ENCODE data around the gene RALGPS2.

RALGPS2 gene

GRCh38 chr1:178688244-178688643, 36.8 kb upstream of the RALGPS2 start:
- Histone ChIP-seq H3K36me3 (replicated peaks in 1 of 2; ENCODE audit: control insufficient read depth in 2 of 2, insufficient read depth in 2 of 2, low read length in 2 of 2) (no peaks in the 10 kb centered on the region), H3K4me1 (ENCODE audit: control insufficient read depth in 2 of 2, insufficient read depth in 1 of 2, low read depth in 1 of 2, low read length in 2 of 2) (peaks cover 0 to under 1% of the 10 kb centered on the region in 2 donors), H2BK15ac (ENCODE audit: low read length) (no peak overlapping the region), H3K9ac (ENCODE audit: low read depth, low read length, poor library complexity) (no peak overlapping the region), H3K18ac (ENCODE audit: low read length) (no peak overlapping the region), H3K4me2 (ENCODE audit: insufficient read depth, low read length, poor library complexity, severe bottlenecking) (no peak overlapping the region), H2BK120ac (ENCODE audit: low read depth, low read length) (no peak overlapping the region), H2AFZ (ENCODE audit: low read length) (no peak overlapping the region), H3K14ac (ENCODE audit: low read length) (no peak overlapping the region), H3K4ac (ENCODE audit: low read length) (no peak overlapping the region), H3K9me3 (replicated peaks in 1 of 2; ENCODE audit: control insufficient read depth in 2 of 2, insufficient read depth in 1 of 2, low read depth in 1 of 2, low read length in 2 of 2) (no peaks in the 10 kb centered on the region), H4K91ac (ENCODE audit: low read depth, low read length, poor library complexity) (no peak overlapping the region), H3K79me1 (ENCODE audit: low read depth, low read length) (no peaks in the 10 kb centered on the region), H3K4me3 (ENCODE audit: low read length in 2 of 2) (no peak overlapping the region), H3K27me3 (ENCODE audit: control insufficient read depth in 3 of 3, insufficient read depth in 3 of 3, low read depth in 1 of 3, low read length in 3 of 3) (peaks cover 0 to 5% (median 0%) of the 10 kb centered on the region in 3 experiments), H2AK5ac (ENCODE audit: low read depth, low read length) (no peak overlapping the region), H2BK12ac (ENCODE audit: low read length) (no peak overlapping the region), H2BK5ac (ENCODE audit: low read length) (no peak overlapping the region), H3K27ac (replicated peaks; ENCODE audit: low read length) (no peak overlapping the region), H3K23ac (ENCODE audit: low read depth, low read length, poor library complexity) (no peak overlapping the region), H4K8ac (ENCODE audit: low read depth, low read length) (no peak overlapping the region)
- WGBS, 2 donors (ENCODE audit: extremely low coverage in 2 of 2, insufficient read length in 2 of 2, insufficient replicate concordance in 1 of 2), result no CpG with 5 or more reads among the region's 2 CpGs
- DNase-seq (ENCODE audit: low spot score), result no peak

- WGBS, 2 donors (ENCODE audit: extremely low coverage in 2 of 2, insufficient read length in 2 of 2, insufficient replicate concordance in 1 of 2), result no CpG with 5 or more reads among the region's 2 CpGs
These were observed 35.3 kb upstream of the RALGPS2 start for GRCh38 chr1:178689769-178690168.

GRCh38 chr1:178690496-178690895, 34.5 kb upstream of the RALGPS2 start:
- H2BK120ac ChIP-seq (ENCODE audit: low read depth, low read length), result no peak overlapping the region
- no peaks in the 10 kb centered on the region for H3K79me1 ChIP-seq (ENCODE audit: low read depth, low read length)
- H3K4me2 ChIP-seq (ENCODE audit: insufficient read depth, low read length, poor library complexity, severe bottlenecking), result no peak overlapping the region
- no CpG with 5 or more reads among the region's 5 CpGs for WGBS, 2 donors (ENCODE audit: extremely low coverage in 2 of 2, insufficient read length in 2 of 2, insufficient replicate concordance in 1 of 2)
- H2AFZ ChIP-seq (ENCODE audit: low read length), result no peak overlapping the region
- H2BK12ac ChIP-seq (ENCODE audit: low read length), result no peak overlapping the region
- no peak overlapping the region for H3K27ac ChIP-seq (replicated peaks; ENCODE audit: low read length)
- peaks cover 0 to 4% (median 0%) of the 10 kb centered on the region in 3 experiments for H3K27me3 ChIP-seq (ENCODE audit: control insufficient read depth in 3 of 3, insufficient read depth in 3 of 3, low read depth in 1 of 3, low read length in 3 of 3)
- H3K18ac ChIP-seq (ENCODE audit: low read length), result no peak overlapping the region
- H3K4ac ChIP-seq (ENCODE audit: low read length), result no peak overlapping the region
- H3K14ac ChIP-seq (ENCODE audit: low read length), result no peak overlapping the region
- no peak overlapping the region for H2AK5ac ChIP-seq (ENCODE audit: low read depth, low read length)
- H3K23ac ChIP-seq (ENCODE audit: low read depth, low read length, poor library complexity), result no peak overlapping the region
- H2BK15ac ChIP-seq (ENCODE audit: low read length), result no peak overlapping the region
- H3K36me3 ChIP-seq (replicated peaks in 1 of 2; ENCODE audit: control insufficient read depth in 2 of 2, insufficient read depth in 2 of 2, low read length in 2 of 2), result no peaks in the 10 kb centered on the region
- no peak overlapping the region for H4K8ac ChIP-seq (ENCODE audit: low read depth, low read length)
- no peak overlapping the region for H4K91ac ChIP-seq (ENCODE audit: low read depth, low read length, poor library complexity)
- H3K9ac ChIP-seq (ENCODE audit: low read depth, low read length, poor library complexity), result no peak overlapping the region
- H3K4me1 ChIP-seq (ENCODE audit: control insufficient read depth in 2 of 2, insufficient read depth in 1 of 2, low read depth in 1 of 2, low read length in 2 of 2), result peaks cover 0 to 4% of the 10 kb centered on the region in 2 donors
- no peak overlapping the region for H3K4me3 ChIP-seq (ENCODE audit: low read length in 2 of 2)
- no peak overlapping the region for H2BK5ac ChIP-seq (ENCODE audit: low read length)
- no peak for DNase-seq (ENCODE audit: low spot score)
- no peaks in the 10 kb centered on the region for H3K9me3 ChIP-seq (replicated peaks in 1 of 2; ENCODE audit: control insufficient read depth in 2 of 2, insufficient read depth in 1 of 2, low read depth in 1 of 2, low read length in 2 of 2)

More at GRCh38 chr1:178689769-178690168, 35.3 kb upstream of the RALGPS2 start:
- Histone ChIP-seq H3K14ac (ENCODE audit: low read length) (no peak overlapping the region), H2BK12ac (ENCODE audit: low read length) (no peak overlapping the region), H2BK120ac (ENCODE audit: low read depth, low read length) (no peak overlapping the region), H4K91ac (ENCODE audit: low read depth, low read length, poor library complexity) (no peak overlapping the region), H3K23ac (ENCODE audit: low read depth, low read length, poor library complexity) (no peak overlapping the region), H2AFZ (ENCODE audit: low read length) (no peak overlapping the region), H2AK5ac (ENCODE audit: low read depth, low read length) (no peak overlapping the region), H3K27ac (replicated peaks; ENCODE audit: low read length) (no peak overlapping the region), H3K27me3 (ENCODE audit: control insufficient read depth in 3 of 3, insufficient read depth in 3 of 3, low read depth in 1 of 3, low read length in 3 of 3) (peaks cover 0 to 4% (median 0%) of the 10 kb centered on the region in 3 experiments), H3K79me1 (ENCODE audit: low read depth, low read length) (no peaks in the 10 kb centered on the region), H2BK5ac (ENCODE audit: low read length) (no peak overlapping the region), H3K4me3 (ENCODE audit: low read length in 2 of 2) (no peak overlapping the region), H3K4me1 (ENCODE audit: control insufficient read depth in 2 of 2, insufficient read depth in 1 of 2, low read depth in 1 of 2, low read length in 2 of 2) (peaks cover 0 to 4% of the 10 kb centered on the region in 2 donors), H3K4me2 (ENCODE audit: insufficient read depth, low read length, poor library complexity, severe bottlenecking) (no peak overlapping the region), H3K18ac (ENCODE audit: low read length) (no peak overlapping the region), H3K36me3 (replicated peaks in 1 of 2; ENCODE audit: control insufficient read depth in 2 of 2, insufficient read depth in 2 of 2, low read length in 2 of 2) (no peaks in the 10 kb centered on the region), H2BK15ac (ENCODE audit: low read length) (no peak overlapping the region), H3K9ac (ENCODE audit: low read depth, low read length, poor library complexity) (no peak overlapping the region), H3K4ac (ENCODE audit: low read length) (no peak overlapping the region), H4K8ac (ENCODE audit: low read depth, low read length) (no peak overlapping the region), H3K9me3 (replicated peaks in 1 of 2; ENCODE audit: control insufficient read depth in 2 of 2, insufficient read depth in 1 of 2, low read depth in 1 of 2, low read length in 2 of 2) (no peaks in the 10 kb centered on the region)
- DNase-seq (ENCODE audit: low spot score), result no peak

- no peak overlapping the region for H2BK15ac ChIP-seq (ENCODE audit: low read length)
- peaks cover 0 to 4% (median 0%) of the 10 kb centered on the region in 3 experiments for H3K27me3 ChIP-seq (ENCODE audit: control insufficient read depth in 3 of 3, insufficient read depth in 3 of 3, low read depth in 1 of 3, low read length in 3 of 3)
These were observed 32.3 kb upstream of the RALGPS2 start for GRCh38 chr1:178692564-178693327.

More at GRCh38 chr1:178692564-178693327, 32.3 kb upstream of the RALGPS2 start:
- H4K91ac ChIP-seq (ENCODE audit: low read depth, low read length, poor library complexity), result no peak overlapping the region
- no peak overlapping the region for H3K4ac ChIP-seq (ENCODE audit: low read length)
- peaks cover 0 to 4% of the 10 kb centered on the region in 2 donors for H3K4me1 ChIP-seq (ENCODE audit: control insufficient read depth in 2 of 2, insufficient read depth in 1 of 2, low read depth in 1 of 2, low read length in 2 of 2)
- DNase-seq (ENCODE audit: low spot score), result no peak
- no peak overlapping the region for H4K8ac ChIP-seq (ENCODE audit: low read depth, low read length)
- no peak overlapping the region for H3K4me3 ChIP-seq (ENCODE audit: low read length in 2 of 2)
- no peak overlapping the region for H2BK12ac ChIP-seq (ENCODE audit: low read length)
- H3K4me2 ChIP-seq (ENCODE audit: insufficient read depth, low read length, poor library complexity, severe bottlenecking), result no peak overlapping the region
- H3K9me3 ChIP-seq (replicated peaks in 1 of 2; ENCODE audit: control insufficient read depth in 2 of 2, insufficient read depth in 1 of 2, low read depth in 1 of 2, low read length in 2 of 2), result no peaks in the 10 kb centered on the region
- H2BK120ac ChIP-seq (ENCODE audit: low read depth, low read length), result no peak overlapping the region
- no peak overlapping the region for H2BK5ac ChIP-seq (ENCODE audit: low read length)
- peak overlapping the region; percentile 37 for H2AFZ ChIP-seq (ENCODE audit: low read length)
- H2AK5ac ChIP-seq (ENCODE audit: low read depth, low read length), result no peak overlapping the region
- no peak overlapping the region for H3K18ac ChIP-seq (ENCODE audit: low read length)
- no peaks in the 10 kb centered on the region for H3K36me3 ChIP-seq (replicated peaks in 1 of 2; ENCODE audit: control insufficient read depth in 2 of 2, insufficient read depth in 2 of 2, low read length in 2 of 2)
- no peak overlapping the region for H3K23ac ChIP-seq (ENCODE audit: low read depth, low read length, poor library complexity)
- no peak overlapping the region for H3K9ac ChIP-seq (ENCODE audit: low read depth, low read length, poor library complexity)
- WGBS, 2 donors (ENCODE audit: extremely low coverage in 2 of 2, insufficient read length in 2 of 2, insufficient replicate concordance in 1 of 2), result no CpG with 5 or more reads among the region's 5 CpGs
- H3K14ac ChIP-seq (ENCODE audit: low read length), result no peak overlapping the region
- H3K27ac ChIP-seq (replicated peaks; ENCODE audit: low read length), result no peak overlapping the region
- no peaks in the 10 kb centered on the region for H3K79me1 ChIP-seq (ENCODE audit: low read depth, low read length)
